HG03139 (cell line): ENCODE measurements around the gene ST6GAL1.

ENCODE experiments used
- ATAC-seq: cut with Tn5 transposase; IDR thresholded peaks from one replicate; pipeline ENCODE4 v1.9.1; 2021; ENCODE audit not compliant: unreplicated experiment

Gene ST6GAL1

GRCh38 chr3:187102073-187102634 lies 171.8 kb downstream of the ST6GAL1 start:
- no peak for ATAC-seq

- no peak for ATAC-seq
Measured at GRCh38 chr3:187103251-187103650, 172.9 kb downstream of the ST6GAL1 start.

GRCh38 chr3:187104342-187104741 lies 174.0 kb downstream of the ST6GAL1 start:
- no peak for ATAC-seq

GRCh38 chr3:187104933-187105332 lies 174.6 kb downstream of the ST6GAL1 start:
- ATAC-seq = no peak

GRCh38 chr3:187105700-187106099 lies 175.4 kb downstream of the ST6GAL1 start:
- ATAC-seq = no peak

- no peak for ATAC-seq
Measured at GRCh38 chr3:187107989-187108388, 177.7 kb downstream of the ST6GAL1 start.

- ATAC-seq = no peak
Measured at GRCh38 chr3:187110156-187110555, 179.8 kb downstream of the ST6GAL1 start.

- no peak for ATAC-seq
Measured at GRCh38 chr3:187112934-187113793, 182.8 kb downstream of the ST6GAL1 start.

GRCh38 chr3:187114511-187114910 lies 184.2 kb downstream of the ST6GAL1 start:
- ATAC-seq = no peak

GRCh38 chr3:187120326-187120725 lies 190.0 kb downstream of the ST6GAL1 start:
- no peak for ATAC-seq

- no peak for ATAC-seq
Measured at GRCh38 chr3:187122261-187122660, 191.9 kb downstream of the ST6GAL1 start.

- ATAC-seq = peak; percentile 88
Measured at GRCh38 chr3:187125319-187126031, 195.1 kb downstream of the ST6GAL1 start.
